Measurements from ENCODE around the gene MCAM.

DNA sequence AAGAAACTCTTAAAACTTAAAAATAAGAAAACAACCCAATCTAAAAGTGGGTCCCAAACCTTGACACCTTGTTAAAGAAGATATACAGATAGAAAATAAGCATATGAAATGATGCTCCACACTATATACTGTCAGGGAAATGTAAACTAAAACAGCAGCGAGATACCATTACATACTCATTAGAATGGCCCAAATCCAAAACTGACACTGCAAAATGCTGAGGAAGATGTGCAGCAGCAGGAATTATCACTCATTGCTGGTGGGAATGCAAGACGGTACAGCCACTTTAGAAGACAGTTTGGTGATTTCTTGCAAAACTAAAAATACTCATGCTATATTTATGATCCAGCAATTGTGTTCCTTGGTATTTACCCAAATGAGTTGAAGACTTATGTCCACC lies 12.4 kb upstream of the MCAM start:
- TF ChIP-seq, protein P1, sequence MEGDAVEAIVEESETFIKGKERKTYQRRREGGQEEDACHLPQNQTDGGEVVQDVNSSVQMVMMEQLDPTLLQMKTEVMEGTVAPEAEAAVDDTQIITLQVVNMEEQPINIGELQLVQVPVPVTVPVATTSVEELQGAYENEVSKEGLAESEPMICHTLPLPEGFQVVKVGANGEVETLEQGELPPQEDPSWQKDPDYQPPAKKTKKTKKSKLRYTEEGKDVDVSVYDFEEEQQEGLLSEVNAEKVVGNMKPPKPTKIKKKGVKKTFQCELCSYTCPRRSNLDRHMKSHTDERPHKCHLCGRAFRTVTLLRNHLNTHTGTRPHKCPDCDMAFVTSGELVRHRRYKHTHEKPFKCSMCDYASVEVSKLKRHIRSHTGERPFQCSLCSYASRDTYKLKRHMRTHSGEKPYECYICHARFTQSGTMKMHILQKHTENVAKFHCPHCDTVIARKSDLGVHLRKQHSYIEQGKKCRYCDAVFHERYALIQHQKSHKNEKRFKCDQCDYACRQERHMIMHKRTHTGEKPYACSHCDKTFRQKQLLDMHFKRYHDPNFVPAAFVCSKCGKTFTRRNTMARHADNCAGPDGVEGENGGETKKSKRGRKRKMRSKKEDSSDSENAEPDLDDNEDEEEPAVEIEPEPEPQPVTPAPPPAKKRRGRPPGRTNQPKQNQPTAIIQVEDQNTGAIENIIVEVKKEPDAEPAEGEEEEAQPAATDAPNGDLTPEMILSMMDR (IDR thresholded peaks at IDR 0.05): no peak
- no peak for TF ChIP-seq POLR2A (IDR thresholded peaks at IDR 0.05)
